GM18519 (cell line): ENCODE measurements around the gene ZG16.
"Not testable (repeated sequence)": the region's sequence is repeated elsewhere in the genome, so short reads cannot be mapped to it uniquely, and the experiment has no call there.

ENCODE experiments used
- ATAC-seq: cut with Tn5 transposase; IDR thresholded peaks from one replicate; pipeline ENCODE4 v1.9.1; 2021; ENCODE audit warnings: mild to moderate bottlenecking, moderate library complexity; ENCODE audit not compliant: unreplicated experiment, low FRiP score

The ZG16 gene

GRCh38 chr16:29783094-29783953, 5.3 kb downstream of the ZG16 start:
- ATAC-seq = not testable (repeated sequence)

- no peak for ATAC-seq
Measured at GRCh38 chr16:29784157-29784556, 6.1 kb downstream of the ZG16 start.

GRCh38 chr16:29784901-29785500, 6.9 kb downstream of the ZG16 start:
- no peak for ATAC-seq

GRCh38 chr16:29787155-29787554, 9.1 kb downstream of the ZG16 start:
- ATAC-seq = not testable (repeated sequence)

GRCh38 chr16:29789775-29790182, 11.7 kb downstream of the ZG16 start:
- no peak for ATAC-seq

- ATAC-seq = peak; percentile 70
Measured at GRCh38 chr16:29790183-29790948, 12.3 kb downstream of the ZG16 start, which contains the start of gene KIF22. Gene KIF22 (plus strand): TSS chr16:29790751. CDS start chr16:29790760, 9 bp downstream.

- no peak for ATAC-seq
Measured at GRCh38 chr16:29790949-29791844, 13.1 kb downstream of the ZG16 start.

GRCh38 chr16:29791845-29792807, 14.1 kb downstream of the ZG16 start:
- ATAC-seq = no peak

- ATAC-seq = not testable (repeated sequence)
Measured at GRCh38 chr16:29793153-29793552, 15.1 kb downstream of the ZG16 start.

GRCh38 chr16:29794231-29794710, 16.2 kb downstream of the ZG16 start:
- no peak for ATAC-seq

GRCh38 chr16:29802416-29802935, 24.4 kb downstream of the ZG16 start:
- ATAC-seq = no peak

GRCh38 chr16:29804020-29804419, 26.0 kb downstream of the ZG16 start:
- no peak for ATAC-seq

GRCh38 chr16:29804455-29805231, 26.6 kb downstream of the ZG16 start:
- no peak for ATAC-seq

GRCh38 chr16:29805232-29806098, 27.4 kb downstream of the ZG16 start:
- peak; percentile 35 for ATAC-seq

GRCh38 chr16:29806099-29806579, 28.1 kb downstream of the ZG16 start, which contains the start of gene MAZ:
Gene MAZ (plus strand): TSS chr16:29806529. CDS start chr16:29806702, 173 bp downstream.
- ATAC-seq = no peak

- no peak for ATAC-seq
Measured at GRCh38 chr16:29806641-29807425, 28.8 kb downstream of the ZG16 start.
